HG03039 (cell line): ENCODE results near the gene FREM3.
A peak's percentile ranks its signal among the peaks of the same experiment; 100 is the strongest.

Experiments used
- ATAC-seq: cut with Tn5 transposase; IDR thresholded peaks from one replicate; pipeline ENCODE4 v1.9.1; 2021; ENCODE audit warnings: mild to moderate bottlenecking, moderate library complexity; ENCODE audit not compliant: unreplicated experiment

The FREM3 gene

GRCh38 chr4:143668930-143669552 lies 31.4 kb downstream of the FREM3 start:
- peak; percentile 95 for ATAC-seq

GRCh38 chr4:143667461-143667860 lies 33.0 kb downstream of the FREM3 start:
- no peak for ATAC-seq

- ATAC-seq = no peak
Measured at GRCh38 chr4:143658336-143658735, 42.1 kb downstream of the FREM3 start.

GRCh38 chr4:143654571-143654970 lies 45.9 kb downstream of the FREM3 start:
- no peak for ATAC-seq

DNA sequence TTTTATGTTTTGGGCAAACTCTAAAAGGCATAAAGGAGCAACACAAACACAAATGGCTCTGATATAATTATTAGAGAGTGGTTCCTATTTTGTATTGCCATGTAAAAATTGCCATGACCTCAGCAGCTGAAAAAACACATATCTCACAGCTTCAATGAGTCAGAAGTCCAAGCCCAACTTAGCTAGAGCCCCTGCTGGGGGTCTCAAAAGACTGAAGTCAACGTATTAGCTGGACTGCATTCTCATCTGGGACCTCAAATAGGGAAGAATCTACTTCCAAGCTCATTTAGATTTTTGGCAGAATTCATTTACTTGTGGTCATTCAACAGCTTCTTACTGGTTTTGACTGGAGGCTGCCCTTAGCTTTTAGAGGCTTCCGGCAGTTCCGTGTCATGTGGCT lies 47.4 kb downstream of the FREM3 start:
- no peak for ATAC-seq

GRCh38 chr4:143643399-143643798 lies 57.1 kb downstream of the FREM3 start:
- ATAC-seq = no peak

DNA sequence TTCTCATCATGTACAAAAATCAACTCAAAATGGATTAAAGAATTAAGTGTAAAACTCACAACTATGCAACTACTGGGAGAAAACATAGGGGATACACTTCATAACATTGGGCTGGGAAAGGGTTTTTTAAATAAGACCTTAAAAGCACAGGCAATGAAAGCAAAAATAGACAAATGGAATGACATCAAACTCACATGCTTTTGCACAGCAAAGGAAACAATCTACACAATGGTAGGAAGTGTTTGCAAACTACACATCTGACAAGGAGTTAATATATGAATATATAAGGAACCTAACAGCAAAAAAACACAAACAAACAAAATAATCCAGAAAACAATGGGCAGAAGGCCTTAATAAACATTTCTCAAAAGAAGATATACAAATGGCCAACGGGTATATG lies 57.9 kb downstream of the FREM3 start:
- no peak for ATAC-seq

GRCh38 chr4:143641361-143641760 lies 59.1 kb downstream of the FREM3 start:
- no peak for ATAC-seq

DNA sequence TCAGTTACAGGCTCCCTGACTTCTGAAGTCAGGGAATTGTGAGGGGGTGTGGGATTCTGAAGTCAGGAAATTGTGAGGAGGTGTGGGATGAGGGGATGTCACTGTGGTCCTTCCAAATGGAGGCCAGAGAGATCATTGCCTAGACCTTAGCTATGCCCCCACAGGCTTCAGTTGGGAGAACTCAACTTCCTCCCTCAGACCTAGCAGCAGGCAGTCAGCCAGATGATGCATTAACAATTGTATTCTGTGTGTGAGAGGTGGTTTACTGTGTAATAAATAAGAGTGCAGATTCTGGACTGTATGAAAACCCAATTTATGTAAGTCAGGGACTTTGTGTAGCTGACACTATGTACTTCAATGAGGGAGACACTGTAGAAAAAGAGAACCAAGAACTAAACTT lies 65.7 kb downstream of the FREM3 start:
- ATAC-seq = no peak

- no peak for ATAC-seq
Measured at GRCh38 chr4:143633833-143634232, 66.6 kb downstream of the FREM3 start.

GRCh38 chr4:143626134-143626911 lies 74.2 kb downstream of the FREM3 start:
- no peak for ATAC-seq

DNA sequence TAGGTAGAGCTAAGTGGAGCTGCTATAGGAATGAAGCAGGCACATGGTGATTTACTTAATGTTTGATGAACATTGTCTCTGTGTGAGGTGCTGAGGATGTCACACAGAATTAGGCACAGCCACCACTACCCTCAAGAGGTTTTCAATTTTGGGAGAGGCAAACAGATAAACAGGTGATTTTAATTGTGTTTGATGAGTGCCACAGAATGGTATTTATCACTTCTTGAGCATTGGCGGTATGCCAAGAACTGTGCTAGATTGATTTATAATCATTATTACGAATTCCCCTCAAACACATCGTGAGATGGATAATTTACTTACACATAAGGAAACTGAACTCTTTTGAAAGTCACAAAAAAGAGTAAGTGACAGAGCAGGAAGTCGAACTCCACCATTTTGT lies 74.8 kb downstream of the FREM3 start:
- no peak for ATAC-seq

- ATAC-seq = no peak
Measured at GRCh38 chr4:143623896-143624295, 76.6 kb downstream of the FREM3 start.

DNA sequence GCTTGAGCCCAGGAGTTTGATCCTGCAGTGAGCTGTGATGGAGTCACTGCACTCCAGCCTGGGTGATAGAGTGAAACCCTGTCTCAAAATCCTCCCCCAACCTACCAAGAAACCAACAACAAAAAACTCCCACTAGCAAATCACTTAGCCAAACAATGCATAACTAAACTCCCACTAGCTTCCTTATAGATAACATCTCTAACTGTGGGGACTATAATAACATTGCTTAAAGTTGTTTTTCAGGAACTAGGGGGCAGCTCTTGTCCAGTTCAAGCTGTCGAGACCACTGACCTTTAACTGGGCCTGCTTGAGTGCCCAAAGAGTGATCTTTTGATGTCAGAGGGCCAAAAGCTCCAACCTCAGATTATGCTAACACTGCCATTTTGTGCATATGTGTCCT lies 81.7 kb downstream of the FREM3 start:
- ATAC-seq = no peak

DNA sequence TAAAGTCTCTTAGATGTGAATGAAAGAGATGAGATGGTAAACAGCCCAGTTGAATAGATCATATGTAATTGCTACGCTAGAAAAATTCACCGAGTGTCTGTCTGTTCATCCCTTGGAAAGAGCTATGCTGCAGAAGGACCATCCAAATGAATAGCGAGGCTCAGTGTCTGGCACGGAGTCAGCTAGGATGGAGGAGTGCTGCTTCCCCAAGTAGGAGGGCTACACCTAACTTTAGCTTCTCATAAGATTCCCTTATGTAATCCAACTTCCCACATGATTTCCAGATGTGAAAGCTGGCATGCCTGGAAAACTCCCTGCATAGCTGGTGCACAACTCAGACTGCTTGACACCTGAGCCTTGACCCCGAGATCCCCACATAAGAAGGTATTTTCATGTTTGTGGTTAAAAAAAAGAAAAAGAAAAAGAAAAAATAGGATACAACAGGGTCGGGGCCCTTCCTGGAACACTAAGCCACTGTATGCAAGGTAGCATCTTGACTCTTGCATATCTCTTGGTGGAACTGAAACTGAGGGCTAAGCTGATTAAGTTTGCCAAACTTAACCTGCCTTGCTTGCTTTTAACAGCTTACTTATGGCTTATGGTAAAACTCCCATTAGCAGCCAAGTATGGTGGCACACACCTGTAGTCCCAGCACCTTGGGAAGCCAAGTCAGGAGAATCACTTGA lies 82.3 kb downstream of the FREM3 start:
- no peak for ATAC-seq

DNA sequence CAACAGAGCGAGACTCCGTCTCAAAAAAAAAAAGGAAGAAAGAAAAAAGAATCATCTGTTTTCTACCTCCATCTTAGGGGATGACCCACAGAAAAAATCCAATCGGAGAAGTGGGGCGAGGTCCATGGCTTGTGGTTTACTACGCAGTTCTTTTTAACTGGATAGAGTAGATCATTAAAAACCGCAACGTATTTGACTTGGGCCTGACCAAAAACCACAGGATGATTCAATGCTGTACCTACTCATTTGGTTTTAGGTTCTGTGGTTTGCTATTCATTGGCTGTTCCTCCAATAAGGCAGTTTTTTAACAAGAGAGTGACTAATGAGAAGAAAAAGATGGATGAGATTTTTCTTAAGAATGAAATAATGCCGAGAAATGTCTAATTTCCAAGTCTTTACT lies 83.7 kb downstream of the FREM3 start:
- ATAC-seq = peak; percentile 96

DNA sequence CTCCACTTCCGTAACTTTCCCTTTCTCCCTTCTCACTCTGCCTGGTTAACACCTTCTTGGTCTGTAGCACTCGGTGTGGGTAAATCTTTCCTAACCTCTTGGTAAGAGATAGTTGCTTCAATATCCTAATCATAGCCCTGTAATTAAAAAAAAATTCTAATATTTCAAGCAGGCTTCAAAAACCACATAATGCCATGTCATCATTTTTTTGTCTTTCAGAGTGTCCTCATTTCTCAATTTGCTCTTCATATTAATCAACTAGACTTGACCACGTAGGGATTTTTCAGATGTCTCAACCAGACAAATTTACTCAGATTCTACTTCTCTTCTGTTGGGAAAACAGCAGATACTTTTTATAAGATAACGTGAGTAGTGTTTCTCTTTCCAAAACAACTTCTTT lies 91.0 kb downstream of the FREM3 start:
- no peak for ATAC-seq

DNA sequence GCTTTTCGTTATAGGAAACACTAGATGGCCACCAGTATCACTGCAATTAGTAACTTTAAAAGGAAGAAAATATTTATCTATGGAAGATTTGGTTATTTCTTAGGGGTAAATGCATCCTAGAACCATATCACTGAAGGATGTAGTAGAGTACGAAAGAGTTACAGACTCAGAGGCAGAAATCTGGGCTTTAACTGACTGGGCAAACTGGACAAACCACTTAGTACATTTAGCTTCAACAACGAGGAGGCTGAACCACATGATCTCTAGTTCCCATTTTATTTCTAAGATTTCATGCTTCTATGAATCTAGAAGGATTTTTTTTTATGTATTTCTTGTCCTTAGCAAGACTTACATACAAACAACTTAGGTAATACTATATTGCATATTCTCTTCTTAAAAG lies 94.0 kb downstream of the FREM3 start:
- ATAC-seq = no peak

DNA sequence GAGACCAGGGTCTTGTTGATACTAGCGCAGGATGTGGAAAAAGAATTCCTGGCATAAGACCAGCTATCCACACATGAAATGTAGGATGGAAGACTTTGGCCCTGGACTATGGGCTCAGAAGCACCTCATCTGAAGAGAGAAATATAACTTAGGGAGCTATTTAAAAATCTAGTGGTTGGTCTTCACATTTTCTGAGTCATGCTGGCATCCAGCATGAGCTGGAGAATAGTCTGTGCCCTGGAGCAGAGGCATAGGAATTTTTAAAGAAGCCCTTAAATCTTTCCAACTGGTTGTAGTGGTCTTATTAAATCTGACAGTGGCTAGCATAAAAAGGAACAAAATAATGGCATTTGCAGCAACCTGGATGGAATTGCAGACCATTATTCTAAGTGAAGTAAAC lies 100.6 kb downstream of the FREM3 start:
- no peak for ATAC-seq

- ATAC-seq = no peak
Measured at GRCh38 chr4:143598816-143599215, 101.7 kb downstream of the FREM3 start.

GRCh38 chr4:143597276-143597675 lies 103.2 kb downstream of the FREM3 start:
- ATAC-seq = no peak

DNA sequence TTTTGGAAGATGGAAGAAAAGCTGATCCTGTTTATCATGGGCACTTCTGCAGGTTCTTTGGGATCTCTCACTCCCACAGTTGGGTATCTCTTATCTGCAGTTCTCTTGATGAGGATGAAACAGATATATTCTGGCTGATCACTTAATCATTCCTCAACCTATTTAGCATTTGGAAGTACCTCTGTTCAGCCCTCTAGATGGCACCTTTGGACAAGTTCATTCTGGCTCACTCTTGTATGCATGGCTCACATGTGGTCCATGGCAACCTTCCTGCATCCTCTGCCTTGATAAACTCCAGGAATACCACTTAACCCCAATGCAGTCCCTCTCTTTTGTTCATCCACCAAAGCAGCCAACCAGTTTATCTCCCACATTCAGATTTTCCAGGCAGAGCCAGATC lies 112.8 kb downstream of the FREM3 start:
- ATAC-seq = no peak
